GM12874 (cell line): Measurements from ENCODE around the gene PSME1.

Experiments used
- TF ChIP-seq, protein P1 (sequence below): IDR thresholded peaks from 2 replicates; pipeline ENCODE4 v1.5.1; 2011; ENCODE audit warnings: low read depth, mild to moderate bottlenecking, control low read depth, low read length, moderate library complexity; ENCODE audit not compliant: insufficient read depth

The PSME1 gene

DNA sequence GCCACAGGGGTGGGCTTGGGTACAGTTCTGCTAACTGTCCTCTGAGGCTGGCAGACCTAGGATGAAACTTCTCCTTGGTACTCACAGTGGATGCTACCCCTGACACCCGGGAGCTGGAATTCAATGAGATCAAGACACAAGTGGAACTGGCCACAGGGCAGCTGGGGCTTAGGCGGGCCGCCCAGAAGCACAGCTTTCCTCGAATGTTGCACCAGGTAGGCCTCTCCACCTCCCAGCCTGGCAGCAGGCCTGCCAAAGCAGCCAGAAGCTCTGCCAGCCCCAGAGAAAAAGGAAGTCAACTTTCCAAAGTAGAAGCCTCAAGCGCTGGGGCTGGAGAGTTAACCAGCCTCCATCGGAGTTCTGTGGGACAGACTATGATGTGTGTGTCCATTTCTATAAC is 18.8 kb upstream of the PSME1 start:
- TF ChIP-seq, protein P1, sequence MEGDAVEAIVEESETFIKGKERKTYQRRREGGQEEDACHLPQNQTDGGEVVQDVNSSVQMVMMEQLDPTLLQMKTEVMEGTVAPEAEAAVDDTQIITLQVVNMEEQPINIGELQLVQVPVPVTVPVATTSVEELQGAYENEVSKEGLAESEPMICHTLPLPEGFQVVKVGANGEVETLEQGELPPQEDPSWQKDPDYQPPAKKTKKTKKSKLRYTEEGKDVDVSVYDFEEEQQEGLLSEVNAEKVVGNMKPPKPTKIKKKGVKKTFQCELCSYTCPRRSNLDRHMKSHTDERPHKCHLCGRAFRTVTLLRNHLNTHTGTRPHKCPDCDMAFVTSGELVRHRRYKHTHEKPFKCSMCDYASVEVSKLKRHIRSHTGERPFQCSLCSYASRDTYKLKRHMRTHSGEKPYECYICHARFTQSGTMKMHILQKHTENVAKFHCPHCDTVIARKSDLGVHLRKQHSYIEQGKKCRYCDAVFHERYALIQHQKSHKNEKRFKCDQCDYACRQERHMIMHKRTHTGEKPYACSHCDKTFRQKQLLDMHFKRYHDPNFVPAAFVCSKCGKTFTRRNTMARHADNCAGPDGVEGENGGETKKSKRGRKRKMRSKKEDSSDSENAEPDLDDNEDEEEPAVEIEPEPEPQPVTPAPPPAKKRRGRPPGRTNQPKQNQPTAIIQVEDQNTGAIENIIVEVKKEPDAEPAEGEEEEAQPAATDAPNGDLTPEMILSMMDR, result no peak

DNA sequence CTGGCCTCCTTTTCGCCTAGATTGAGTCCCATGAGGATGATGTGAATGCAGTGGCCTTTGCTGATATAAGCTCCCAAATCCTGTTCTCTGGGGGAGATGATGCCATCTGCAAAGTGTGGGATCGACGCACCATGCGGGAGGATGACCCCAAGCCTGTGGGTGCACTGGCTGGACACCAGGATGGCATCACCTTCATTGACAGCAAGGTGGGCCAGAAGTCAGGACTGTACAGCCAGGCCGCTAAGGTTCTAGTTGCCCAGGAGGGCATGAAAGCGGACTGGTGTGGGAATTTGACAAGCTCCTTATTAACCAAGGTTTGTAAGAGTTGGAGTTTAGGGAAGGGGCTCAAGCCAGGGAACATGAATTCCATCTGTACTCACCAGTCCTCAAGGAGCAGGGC is 16.3 kb upstream of the PSME1 start:
- TF ChIP-seq, protein P1, result no peak

DNA sequence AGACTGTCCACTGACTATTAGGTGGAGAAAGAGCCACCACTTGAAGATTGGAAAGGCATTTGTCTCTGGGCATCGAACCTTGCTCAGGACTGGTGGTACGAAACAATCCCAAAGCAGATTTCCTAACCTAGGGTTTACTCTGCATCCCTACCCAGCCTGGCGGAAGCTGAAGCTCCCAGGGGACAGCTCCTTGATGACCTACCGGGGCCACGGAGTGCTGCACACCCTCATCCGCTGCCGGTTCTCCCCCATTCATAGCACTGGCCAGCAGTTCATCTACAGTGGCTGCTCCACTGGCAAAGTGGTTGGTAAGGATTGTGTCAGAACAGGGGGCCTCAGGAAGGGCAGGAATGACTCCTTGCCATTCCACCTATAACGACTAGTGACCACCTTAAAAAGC is 14.8 kb upstream of the PSME1 start:
- TF ChIP-seq, protein P1, result no peak

DNA sequence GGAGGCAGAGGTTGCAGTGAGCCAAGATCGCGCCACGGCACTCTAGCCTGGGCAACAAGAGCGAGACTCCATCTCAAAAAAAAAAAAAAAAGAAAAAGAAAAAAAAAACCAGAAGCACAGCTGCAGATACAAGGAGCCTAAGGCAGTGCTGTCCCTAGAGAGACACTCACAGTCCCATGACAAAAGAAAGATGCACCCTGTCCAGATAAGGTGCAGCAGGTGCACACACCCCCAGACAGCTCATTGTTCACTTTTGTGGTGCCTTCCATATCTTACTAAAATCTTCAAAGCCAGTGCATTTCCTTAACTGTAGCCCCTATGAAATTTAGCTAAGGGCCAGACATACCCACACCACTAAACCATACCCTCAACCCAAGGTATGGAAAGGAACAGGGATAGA is 13.6 kb upstream of the PSME1 start:
- TF ChIP-seq, protein P1, result no peak

DNA sequence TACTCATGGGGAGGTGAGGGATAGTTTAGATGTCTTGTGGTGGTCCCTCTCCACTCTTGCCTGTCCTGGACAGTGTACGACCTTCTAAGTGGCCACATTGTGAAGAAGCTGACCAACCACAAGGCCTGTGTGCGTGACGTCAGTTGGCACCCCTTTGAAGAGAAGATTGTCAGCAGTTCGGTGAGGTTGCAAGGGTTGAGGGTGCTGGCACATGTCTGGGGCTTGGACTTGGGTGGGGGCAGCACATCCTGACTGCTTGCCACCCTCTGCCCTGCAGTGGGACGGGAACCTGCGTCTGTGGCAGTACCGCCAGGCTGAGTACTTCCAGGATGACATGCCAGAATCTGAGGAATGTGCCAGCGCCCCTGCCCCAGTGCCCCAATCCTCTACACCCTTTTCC is 13.1 kb upstream of the PSME1 start:
- TF ChIP-seq, protein P1, result no peak

DNA sequence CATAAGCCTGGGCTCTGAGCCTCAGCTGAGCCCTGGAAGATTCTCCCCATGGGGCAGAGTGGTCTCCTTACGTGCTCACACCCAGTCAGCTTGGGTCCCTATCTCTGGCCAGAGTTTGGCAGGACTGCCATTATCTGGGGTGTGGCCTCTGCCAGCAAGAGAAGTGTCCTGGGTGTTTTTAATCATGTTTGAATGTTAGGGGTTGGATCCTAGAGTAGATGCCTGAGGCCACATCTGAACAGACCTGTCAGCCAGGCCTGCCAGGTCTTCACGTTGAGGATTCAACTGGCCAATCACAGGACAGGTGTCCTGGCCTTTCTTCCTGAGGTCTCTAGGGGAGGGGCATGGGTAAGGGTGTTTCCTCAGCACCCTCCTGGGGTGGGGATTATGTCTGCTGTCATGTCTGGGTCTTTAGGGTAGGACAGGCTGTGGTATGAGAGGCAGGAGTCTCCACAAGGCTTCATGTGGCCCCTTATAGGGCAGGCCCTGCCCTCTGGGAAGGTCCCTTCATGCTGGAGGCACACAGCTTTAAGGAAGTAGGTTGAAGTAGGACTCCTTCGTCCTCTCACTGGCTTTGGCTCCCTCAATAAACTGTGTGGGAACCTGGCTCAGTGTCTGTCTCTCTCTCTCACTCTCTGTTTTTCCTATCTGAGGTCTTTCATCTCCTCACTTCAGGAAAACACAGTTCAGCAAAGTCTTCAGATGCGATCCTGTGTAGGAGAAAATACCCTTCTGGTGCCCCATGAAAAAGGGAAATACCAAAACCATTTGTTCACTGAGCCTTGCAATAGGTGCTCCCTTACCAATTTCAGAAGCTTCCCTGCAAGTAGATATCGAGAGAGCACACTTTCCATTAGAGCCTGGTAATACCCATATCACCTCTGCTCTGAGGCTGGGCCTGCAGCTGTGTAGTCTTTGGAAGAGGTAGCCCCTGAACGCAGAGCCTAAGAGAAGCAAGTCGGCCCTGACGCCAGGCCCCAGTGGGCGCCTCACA is 12.3 kb upstream of the PSME1 start:
- TF ChIP-seq, protein P1, result no peak

DNA sequence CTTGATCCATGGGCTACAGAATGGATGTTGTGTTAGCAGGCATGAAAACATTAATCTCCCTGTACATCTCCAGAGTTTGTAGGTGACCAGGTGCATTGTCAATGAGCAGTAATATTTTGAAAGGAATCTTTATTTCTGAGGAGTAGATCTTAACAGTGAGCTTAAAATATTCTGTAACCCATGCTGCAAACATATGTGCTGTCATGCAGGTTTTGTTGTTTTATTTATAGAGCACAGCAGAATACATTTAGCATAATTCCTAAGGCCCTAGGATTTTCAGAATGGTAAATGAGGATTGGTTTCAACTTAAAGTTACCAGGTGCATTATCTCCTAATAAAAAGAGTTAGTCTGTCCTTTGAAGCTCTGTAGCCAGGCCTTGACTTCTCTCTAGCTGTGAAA is 9.1 kb upstream of the PSME1 start:
- TF ChIP-seq, protein P1, result no peak
